IMR-90 (cell line): Measurements from ENCODE around the gene CR1L. TPM values are rescaled to one million over a fixed set of nuclear protein-coding genes. Genes with fewer than 3 reads are reported as not detected.

Experiments used
- ATAC-seq: fragments of 200-7000 bp; cut with Tn5 transposase; 2 replicates; pipeline ENCODE4 v1.9.1; 2020; ENCODE audit warnings: low read depth, mild to moderate bottlenecking, moderate library complexity
- BruUV-seq: library from RNA; stranded (reverse); fragments of 400-500 nt; replicated peaks from 2 replicates; lab custom pipeline; 2021; lab: Mats Ljungman, UMichigan
- CTCF ChIA-PET: fragments of 300-600 bp; formaldehyde crosslinking; extraction: SDS; loops from one replicate; lab custom pipeline; 2021; ENCODE audit warnings: antibody characterized with exemption; lab: Yijun Ruan, JAX
- POLR2A ChIA-PET: fragments of 300-600 bp; sonication (Branson Sonifier 250); formaldehyde crosslinking; loops from one replicate; lab custom pipeline; 2022; ENCODE audit warnings: antibody characterized with exemption; ENCODE audit not compliant: unreplicated experiment; lab: Charles Lee
- DNase-seq: peaks from one replicate; pipeline ENCODE4 v3.0.0; 2013
- H2AFZ ChIP-seq: replicated peaks from 2 replicates; pipeline ENCODE3; 2013; ENCODE audit warnings: low read length, mild to moderate bottlenecking; ENCODE audit not compliant: poor library complexity
- H2AK5ac ChIP-seq: 2 replicates; pipeline ENCODE4 v1.6.1; 2013; ENCODE audit warnings: low read depth, low read length, inconsistent platforms
- H2AK9ac ChIP-seq: replicated peaks from 2 replicates; pipeline ENCODE3; 2013; ENCODE audit warnings: mild to moderate bottlenecking, low read depth, low read length, moderate library complexity; ENCODE audit not compliant: poor library complexity
- H2BK120ac ChIP-seq: 2 replicates; pipeline ENCODE4 v1.6.1; 2013; ENCODE audit warnings: low read depth, low read length, inconsistent platforms
- H2BK15ac ChIP-seq: 3 replicates; pipeline ENCODE4 v1.6.1; 2013; ENCODE audit warnings: low read depth, low read length, inconsistent platforms
- H2BK20ac ChIP-seq: 2 replicates; pipeline ENCODE4 v1.6.1; 2013; ENCODE audit warnings: low read depth, mild to moderate bottlenecking, inconsistent platforms, low read length, moderate library complexity
- H2BK5ac ChIP-seq: 2 replicates; pipeline ENCODE4 v1.6.1; 2013; ENCODE audit warnings: mild to moderate bottlenecking, low read depth, low read length, inconsistent platforms; ENCODE audit not compliant: poor library complexity, severe bottlenecking
- H3K14ac ChIP-seq: replicated peaks from 2 replicates; pipeline ENCODE4 v1.6.1; 2013; ENCODE audit warnings: low read depth, low read length, inconsistent platforms
- H3K18ac ChIP-seq: 2 replicates; pipeline ENCODE4 v1.6.1; 2013; ENCODE audit warnings: low read depth, low read length, control low read depth
- H3K23ac ChIP-seq: 2 replicates; pipeline ENCODE4 v1.6.1; 2013; ENCODE audit warnings: low read depth, low read length, inconsistent platforms
- H3K27ac ChIP-seq: 2 replicates; pipeline ENCODE4 v1.5.1; 2013; ENCODE audit warnings: mild to moderate bottlenecking, control low read depth, low read length; ENCODE audit not compliant: insufficient read depth
- H3K27me3 ChIP-seq: 2 replicates; pipeline ENCODE4 v1.6.1; 2013; ENCODE audit warnings: low read length; ENCODE audit not compliant: control insufficient read depth, insufficient read depth
- H3K36me3 ChIP-seq: 2 replicates; pipeline ENCODE4 v1.6.1; 2013; ENCODE audit warnings: low read length, mixed read lengths; ENCODE audit not compliant: control insufficient read depth, insufficient read depth
- H3K4ac ChIP-seq: 2 replicates; pipeline ENCODE4 v1.6.1; 2013; ENCODE audit warnings: low read depth, low read length, inconsistent platforms
- H3K4me1 ChIP-seq: 2 replicates; pipeline ENCODE4 v1.6.1; 2013; ENCODE audit warnings: low read length, mixed read lengths; ENCODE audit not compliant: control insufficient read depth, insufficient read depth
- H3K4me2 ChIP-seq: 2 replicates; pipeline ENCODE4 v1.6.1; 2013; ENCODE audit warnings: low read depth, mild to moderate bottlenecking, control low read depth, low read length, moderate library complexity
- H3K4me3 ChIP-seq: 2 replicates; pipeline ENCODE4 v1.5.1; 2013; ENCODE audit warnings: low read depth, mild to moderate bottlenecking, control low read depth, low read length, moderate library complexity; ENCODE audit not compliant: insufficient read depth
- H3K56ac ChIP-seq: 2 replicates; pipeline ENCODE4 v1.6.1; 2013; ENCODE audit warnings: low read length, inconsistent platforms; ENCODE audit not compliant: insufficient read depth; ENCODE audit errors: extremely low read depth
- H3K79me1 ChIP-seq, 2 experiments: 2 replicates each; pipeline ENCODE4 v1.6.1; 2013; ENCODE audit warnings: low read length in 2 of 2, inconsistent platforms in 1 of 2, low read depth in 1 of 2
- H3K9ac ChIP-seq: 2 replicates; pipeline ENCODE4 v1.6.1; 2013; ENCODE audit warnings: low read depth, low read length, control low read depth
- H3K9me1 ChIP-seq: 2 replicates; pipeline ENCODE4 v1.6.1; 2013; ENCODE audit warnings: low read length, inconsistent platforms; ENCODE audit not compliant: insufficient read depth
- H3K9me3 ChIP-seq: 2 replicates; pipeline ENCODE4 v1.6.1; 2013; ENCODE audit warnings: low read length; ENCODE audit not compliant: control insufficient read depth, insufficient read depth
- H4K20me1 ChIP-seq: 2 replicates; pipeline ENCODE4 v1.6.1; 2013; ENCODE audit warnings: low read length, inconsistent platforms; ENCODE audit not compliant: insufficient read depth
- H4K5ac ChIP-seq: 2 replicates; pipeline ENCODE4 v1.6.1; 2013; ENCODE audit warnings: mild to moderate bottlenecking, low read depth, low read length, control low read depth
- H4K8ac ChIP-seq, 2 experiments: 2 replicates each; pipeline ENCODE4 v1.6.1; 2013; ENCODE audit warnings: low read depth in 2 of 2, low read length in 2 of 2, control low read depth in 1 of 2, inconsistent platforms in 1 of 2
- H4K91ac ChIP-seq: 2 replicates; pipeline ENCODE4 v1.6.1; 2013; ENCODE audit warnings: low read depth, low read length, inconsistent platforms; ENCODE audit not compliant: insufficient read depth
- BHLHE40 ChIP-seq: fragments of 150-350 bp; IDR thresholded peaks from 2 replicates; pipeline ENCODE4 v1.6.1; 2016; ENCODE audit warnings: mild to moderate bottlenecking, low read depth, low read length
- CEBPB ChIP-seq: IDR thresholded peaks from 2 replicates; pipeline ENCODE4 v1.6.1; 2012; ENCODE audit warnings: low read depth, low read length, improper control_type of control experiment
- FOS ChIP-seq: fragments of 150-350 bp; IDR thresholded peaks from 2 replicates; pipeline ENCODE4 v1.6.1; 2016; ENCODE audit warnings: low read depth, low read length
- MAZ ChIP-seq: IDR thresholded peaks from 2 replicates; pipeline ENCODE4 v1.6.1; 2012; ENCODE audit warnings: low read depth, mild to moderate bottlenecking, low read length, improper control_type of control experiment, moderate library complexity, borderline replicate concordance
- NFE2L2 ChIP-seq: fragments of 150-350 bp; IDR thresholded peaks from 2 replicates; pipeline ENCODE4 v1.6.1; 2016; ENCODE audit warnings: low read depth, mild to moderate bottlenecking, low read length
- POLR2A ChIP-seq: IDR thresholded peaks from 2 replicates; pipeline ENCODE4 v1.6.1; 2012; ENCODE audit warnings: mild to moderate bottlenecking, low read depth, low read length
- RAD21 ChIP-seq: IDR thresholded peaks from 2 replicates; pipeline ENCODE4 v1.6.1; 2012; ENCODE audit warnings: low read length, improper control_type of control experiment
- RCOR1 ChIP-seq: IDR thresholded peaks from 2 replicates; pipeline ENCODE4 v1.6.1; 2012; ENCODE audit warnings: mild to moderate bottlenecking, low read length, improper control_type of control experiment; ENCODE audit not compliant: insufficient replicate concordance
- RFX5 ChIP-seq: IDR thresholded peaks from 2 replicates; pipeline ENCODE4 v1.8.0; 2012; ENCODE audit warnings: low read depth, mild to moderate bottlenecking, low read length, moderate library complexity
- SMC3 ChIP-seq: fragments of 150-350 bp; IDR thresholded peaks from 2 replicates; pipeline ENCODE4 v1.6.1; 2016; ENCODE audit warnings: low read depth, mild to moderate bottlenecking, antibody characterized with exemption, low read length, moderate library complexity
- WGBS, 2 experiments: methylation state at CpG; one replicate each; pipeline versions ENCODE4 v1.1.5 to v1.1.7; 2013; ENCODE audit warnings: missing lambda C conversion rate in 2 of 2; ENCODE audit not compliant: insufficient read length in 1 of 2; ENCODE audit errors: extremely low coverage in 2 of 2; 5-methylcytosine and 5-hydroxymethylcytosine counted together
- dilution Hi-C: fragments of 300-500 bp; cut with HindIII; formaldehyde crosslinking; loops from one replicate; pipeline ENCODE4 v1.14.3; 2018; ENCODE audit warnings: low sequenced_read_pairs; ENCODE audit not compliant: unreplicated experiment
- in situ Hi-C: fragments of 300-500 bp; cut with MboI; formaldehyde crosslinking; loops from 3 replicates; pipeline ENCODE4 v1.14.3; 2019; ENCODE audit warnings: low sequenced_read_pairs, inconsistent platforms, mixed read lengths
- intact Hi-C: fragments of 100-400 bp; cut with micrococcal nuclease; formaldehyde crosslinking; loops from 2 replicates; pipeline ENCODE4 v1.10.0; 2022
- polyA plus RNA-seq, 3 experiments: library from polyadenylated mRNA; depleted of rRNA; stranded (reverse); fragments of >200 nt; gene quantifications; 2 replicates each; pipeline ENCODE4 v1.2.3, GENCODE V29; 2012; ENCODE audit warnings: low replicate concordance in 1 of 3
- total RNA-seq: library from RNA; depleted of rRNA; stranded (reverse); fragments of >200 nt; gene quantifications from 2 replicates; pipeline ENCODE4 v1.2.3, GENCODE V29; 2012
- TF ChIP-seq, protein P1 (sequence below): fragments of 150-350 bp; IDR thresholded peaks from 2 replicates; pipeline ENCODE4 v1.6.1; 2016; ENCODE audit warnings: low read depth, mild to moderate bottlenecking, low read length, moderate library complexity, borderline replicate concordance
- TF ChIP-seq, protein P2 (sequence below): fragments of 150-350 bp; IDR thresholded peaks from 2 replicates; pipeline ENCODE4 v1.6.1; 2017; ENCODE audit warnings: mild to moderate bottlenecking, antibody characterized with exemption, low read length, low read depth
- TF ChIP-seq, protein P3 (sequence below): conservative IDR thresholded peaks from 2 replicates; pipeline ENCODE4 v1.5.1; 2012; ENCODE audit warnings: mild to moderate bottlenecking, low read depth, low read length, improper control_type of control experiment

The CR1L gene
- total and polyA plus RNA-seq, 2 of the 4 experiments (the other 2 are of a cell fraction), result not detected

DNA sequence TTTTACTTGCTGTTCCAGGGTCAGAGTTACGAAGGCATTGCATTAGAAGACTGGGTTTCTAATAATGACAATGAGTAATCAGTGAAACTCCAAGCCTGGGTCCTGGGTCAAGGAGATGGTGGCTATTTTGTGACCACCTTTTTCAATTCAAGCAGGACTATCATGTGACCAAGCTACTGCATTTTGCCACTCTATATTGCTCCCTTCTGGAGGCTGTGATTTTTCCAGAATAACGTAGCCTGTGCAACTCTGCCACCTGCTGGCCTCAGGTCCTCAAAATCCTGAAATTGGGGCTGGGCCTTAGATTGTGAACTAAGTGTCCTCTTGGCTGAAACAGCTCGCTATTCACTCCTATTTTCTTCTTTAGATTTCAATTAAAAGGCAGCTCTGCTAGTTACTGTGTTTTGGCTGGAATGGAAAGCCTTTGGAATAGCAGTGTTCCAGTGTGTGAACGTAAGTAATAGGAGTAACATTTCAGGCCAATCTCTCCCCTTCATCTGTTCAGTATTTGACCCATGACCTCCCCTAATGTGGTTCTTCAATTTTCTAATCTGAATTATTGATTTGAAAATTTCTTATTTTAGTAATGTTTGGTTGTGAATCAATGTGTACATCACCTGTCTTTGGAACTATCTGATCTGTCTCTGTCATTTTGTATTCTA, 54.0 kb downstream of the CR1L start:
- no peak overlapping the region for H3K23ac ChIP-seq
- no peaks in the 10 kb centered on the region for H3K4me1 ChIP-seq
- no peak overlapping the region for H3K18ac ChIP-seq
- TF ChIP-seq, protein P1, sequence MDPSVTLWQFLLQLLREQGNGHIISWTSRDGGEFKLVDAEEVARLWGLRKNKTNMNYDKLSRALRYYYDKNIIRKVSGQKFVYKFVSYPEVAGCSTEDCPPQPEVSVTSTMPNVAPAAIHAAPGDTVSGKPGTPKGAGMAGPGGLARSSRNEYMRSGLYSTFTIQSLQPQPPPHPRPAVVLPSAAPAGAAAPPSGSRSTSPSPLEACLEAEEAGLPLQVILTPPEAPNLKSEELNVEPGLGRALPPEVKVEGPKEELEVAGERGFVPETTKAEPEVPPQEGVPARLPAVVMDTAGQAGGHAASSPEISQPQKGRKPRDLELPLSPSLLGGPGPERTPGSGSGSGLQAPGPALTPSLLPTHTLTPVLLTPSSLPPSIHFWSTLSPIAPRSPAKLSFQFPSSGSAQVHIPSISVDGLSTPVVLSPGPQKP, result no peak
- no peak for TF ChIP-seq RFX5
- no peak for TF ChIP-seq CEBPB
- TF ChIP-seq RCOR1, result no peak
- TF ChIP-seq RAD21, result peak; percentile 59
- no peak for TF ChIP-seq FOS
- TF ChIP-seq MAZ, result no peak
- TF ChIP-seq BHLHE40, result no peak
- TF ChIP-seq POLR2A, result no peak
- no peak for TF ChIP-seq NFE2L2
- TF ChIP-seq, protein P2, sequence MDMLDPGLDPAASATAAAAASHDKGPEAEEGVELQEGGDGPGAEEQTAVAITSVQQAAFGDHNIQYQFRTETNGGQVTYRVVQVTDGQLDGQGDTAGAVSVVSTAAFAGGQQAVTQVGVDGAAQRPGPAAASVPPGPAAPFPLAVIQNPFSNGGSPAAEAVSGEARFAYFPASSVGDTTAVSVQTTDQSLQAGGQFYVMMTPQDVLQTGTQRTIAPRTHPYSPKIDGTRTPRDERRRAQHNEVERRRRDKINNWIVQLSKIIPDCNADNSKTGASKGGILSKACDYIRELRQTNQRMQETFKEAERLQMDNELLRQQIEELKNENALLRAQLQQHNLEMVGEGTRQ, result no peak
- peak; percentile 31; the same call in 1 of the 2 replicates for TF ChIP-seq SMC3
- TF ChIP-seq, protein P3, sequence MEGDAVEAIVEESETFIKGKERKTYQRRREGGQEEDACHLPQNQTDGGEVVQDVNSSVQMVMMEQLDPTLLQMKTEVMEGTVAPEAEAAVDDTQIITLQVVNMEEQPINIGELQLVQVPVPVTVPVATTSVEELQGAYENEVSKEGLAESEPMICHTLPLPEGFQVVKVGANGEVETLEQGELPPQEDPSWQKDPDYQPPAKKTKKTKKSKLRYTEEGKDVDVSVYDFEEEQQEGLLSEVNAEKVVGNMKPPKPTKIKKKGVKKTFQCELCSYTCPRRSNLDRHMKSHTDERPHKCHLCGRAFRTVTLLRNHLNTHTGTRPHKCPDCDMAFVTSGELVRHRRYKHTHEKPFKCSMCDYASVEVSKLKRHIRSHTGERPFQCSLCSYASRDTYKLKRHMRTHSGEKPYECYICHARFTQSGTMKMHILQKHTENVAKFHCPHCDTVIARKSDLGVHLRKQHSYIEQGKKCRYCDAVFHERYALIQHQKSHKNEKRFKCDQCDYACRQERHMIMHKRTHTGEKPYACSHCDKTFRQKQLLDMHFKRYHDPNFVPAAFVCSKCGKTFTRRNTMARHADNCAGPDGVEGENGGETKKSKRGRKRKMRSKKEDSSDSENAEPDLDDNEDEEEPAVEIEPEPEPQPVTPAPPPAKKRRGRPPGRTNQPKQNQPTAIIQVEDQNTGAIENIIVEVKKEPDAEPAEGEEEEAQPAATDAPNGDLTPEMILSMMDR, result peak; percentile 66
- no peak overlapping the region for H2AK5ac ChIP-seq
- dilution Hi-C loops, result no loop called here
- H3K4me2 ChIP-seq, result no peak overlapping the region
- WGBS, 2 experiments, result no CpG with 5 or more reads among the region's 4 CpGs
- H3K9ac ChIP-seq, result no peak overlapping the region
- no peaks in the 10 kb centered on the region for H4K20me1 ChIP-seq
- no peak overlapping the region for H3K27ac ChIP-seq
- no peaks in the 10 kb centered on the region for H3K9me1 ChIP-seq
- ChIA-PET POLR2A (no interaction called here), CTCF (interaction anchor here (0.5 to 1.3 kb wide), 9 partner anchors 9 to 120 kb away, joined by 3 to 4 read pairs (median 3); no protein-coding TSS in a partner anchor)
- H2BK120ac ChIP-seq, result no peak overlapping the region
- DNase-seq (peak; percentile 56), ATAC-seq (peak; percentile 98)
- no peaks in the 10 kb centered on the region for H3K9me3 ChIP-seq
- no peaks in the 10 kb centered on the region for H3K36me3 ChIP-seq
- H2AFZ ChIP-seq, result no peak overlapping the region
- intact Hi-C loops, result loop anchor here (1.0 kb wide), 1 partner anchor 45 kb away; no protein-coding TSS in a partner anchor
- H4K5ac ChIP-seq, result no peak overlapping the region
- no peak overlapping the region for H4K91ac ChIP-seq
- H3K4me3 ChIP-seq, result no peak overlapping the region
- H2BK15ac ChIP-seq, result no peak overlapping the region
- BruUV-seq, result no TSS peak
- no peaks in the 10 kb centered on the region; the same call in 1 of the 2 replicates for H3K27me3 ChIP-seq
- H2AK9ac ChIP-seq, result no peak overlapping the region
- no peaks in the 10 kb centered on the region for H3K79me1 ChIP-seq
- no peak overlapping the region for H2BK20ac ChIP-seq
- no peak overlapping the region for H2BK5ac ChIP-seq
- no peak overlapping the region for H4K8ac ChIP-seq
- no peak overlapping the region for H3K56ac ChIP-seq
- in situ Hi-C loops, result no loop called here
- H3K4ac ChIP-seq, result no peak overlapping the region
- H3K14ac ChIP-seq, result no peak overlapping the region
